SJSA1 (cell line): Measurements from ENCODE around the gene CCDC154. TPM values are rescaled to one million over a fixed set of nuclear protein-coding genes. Genes with fewer than 3 reads are reported as not detected.

ENCODE experiments used
- DNase-seq, 2 experiments: peaks; one replicate each; pipeline ENCODE4 v3.0.0-alpha.2; 2015 to 2020; ENCODE audit warnings: low spot score in 2 of 2, low read depth in 1 of 2
- H3K27ac ChIP-seq: fragments of 250-450 bp; sonication (Bioruptor Pico); 2 replicates; pipeline ENCODE4 v1.5.1; 2020; ENCODE audit warnings: mild to moderate bottlenecking, moderate library complexity
- H3K27me3 ChIP-seq: fragments of 250-450 bp; sonication (Bioruptor Pico); replicated peaks from 2 replicates; pipeline ENCODE4 v1.5.1; 2020; ENCODE audit warnings: mild to moderate bottlenecking, moderate library complexity
- H3K36me3 ChIP-seq: fragments of 250-450 bp; sonication (Bioruptor Pico); 2 replicates; pipeline ENCODE4 v1.5.1; 2020; ENCODE audit warnings: mild to moderate bottlenecking
- H3K4me1 ChIP-seq: fragments of 250-450 bp; sonication (Bioruptor Pico); replicated peaks from 2 replicates; pipeline ENCODE4 v1.6.1; 2021; ENCODE audit warnings: mild to moderate bottlenecking
- H3K4me3 ChIP-seq: fragments of 250-450 bp; sonication (Bioruptor Pico); 2 replicates; pipeline ENCODE4 v1.5.1; 2020; ENCODE audit warnings: mild to moderate bottlenecking
- H3K9me3 ChIP-seq: fragments of 250-450 bp; sonication (Bioruptor Pico); replicated peaks from 2 replicates; pipeline ENCODE4 v1.5.1; 2020; ENCODE audit warnings: mild to moderate bottlenecking
- total RNA-seq: library from RNA; depleted of rRNA; stranded (reverse); fragments of >200 nt; shearing (Covaris generic); gene quantifications from 2 replicates; pipeline ENCODE4 v1.2.3, GENCODE V29; 2014

The CCDC154 gene
- total RNA-seq, 1 experiment from 2014 or later = not detected

GRCh38 chr16:1468426-1468810 lies 24.1 kb upstream of the CCDC154 start:
- no peaks in the 10 kb centered on the region for H3K9me3 ChIP-seq
- no peak overlapping the region for H3K27ac ChIP-seq
- no peak for DNase-seq
- no peaks in the 10 kb centered on the region for H3K4me1 ChIP-seq
- no peak overlapping the region for H3K4me3 ChIP-seq
- no peaks in the 10 kb centered on the region for H3K27me3 ChIP-seq
- no peaks in the 10 kb centered on the region for H3K36me3 ChIP-seq

- DNase-seq = no peak
- Histone ChIP-seq H3K36me3 (no peaks in the 10 kb centered on the region), H3K27me3 (no peaks in the 10 kb centered on the region), H3K27ac (no peak overlapping the region), H3K9me3 (no peaks in the 10 kb centered on the region), H3K4me1 (no peaks in the 10 kb centered on the region), H3K4me3 (no peak overlapping the region)
Measured at GRCh38 chr16:1466968-1467521, 22.7 kb upstream of the CCDC154 start.

DNA sequence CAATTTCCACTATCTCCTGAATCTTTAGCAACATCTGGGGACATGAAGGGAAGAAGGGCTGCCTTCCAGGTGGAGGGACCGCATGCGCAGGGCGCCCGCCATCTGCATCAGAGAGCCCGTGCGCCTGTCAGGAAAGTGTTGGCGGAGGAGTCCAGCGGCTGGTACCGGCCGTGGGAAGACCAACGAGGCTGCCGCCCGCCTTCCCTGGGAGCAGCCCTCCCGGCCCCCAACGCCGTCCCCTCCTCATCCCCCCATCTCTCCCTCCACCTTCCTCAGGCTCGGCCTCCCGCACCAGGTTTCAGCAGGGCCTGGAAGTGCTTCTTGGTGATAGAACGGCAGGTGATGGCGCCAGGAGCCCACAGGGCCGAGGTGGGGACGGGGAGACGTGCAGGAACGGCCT lies 21.7 kb upstream of the CCDC154 start:
- Histone ChIP-seq H3K9me3 (no peaks in the 10 kb centered on the region), H3K4me1 (no peaks in the 10 kb centered on the region), H3K4me3 (no peak overlapping the region), H3K27me3 (no peaks in the 10 kb centered on the region), H3K36me3 (peaks cover 2% of the 10 kb centered on the region; the same call in 1 of the 2 replicates), H3K27ac (no peak overlapping the region)
- no peak for DNase-seq

GRCh38 chr16:1465567-1465915 lies 21.2 kb upstream of the CCDC154 start:
- Histone ChIP-seq H3K9me3 (no peaks in the 10 kb centered on the region), H3K27ac (no peak overlapping the region), H3K4me1 (no peaks in the 10 kb centered on the region), H3K27me3 (no peaks in the 10 kb centered on the region), H3K4me3 (no peak overlapping the region), H3K36me3 (peaks cover 7% of the 10 kb centered on the region; the same call in 1 of the 2 replicates)
- no peak for DNase-seq

GRCh38 chr16:1464894-1465566 lies 20.7 kb upstream of the CCDC154 start:
- Histone ChIP-seq H3K36me3 (peaks cover 11% of the 10 kb centered on the region; the same call in 1 of the 2 replicates), H3K9me3 (no peaks in the 10 kb centered on the region), H3K4me1 (no peaks in the 10 kb centered on the region), H3K4me3 (no peak overlapping the region), H3K27ac (no peak overlapping the region), H3K27me3 (no peaks in the 10 kb centered on the region)
- DNase-seq = no peak

- Histone ChIP-seq H3K36me3 (peaks cover 11% of the 10 kb centered on the region; the same call in 1 of the 2 replicates), H3K4me3 (no peak overlapping the region), H3K9me3 (no peaks in the 10 kb centered on the region), H3K4me1 (no peaks in the 10 kb centered on the region), H3K27ac (no peak overlapping the region), H3K27me3 (no peaks in the 10 kb centered on the region)
- DNase-seq = no peak
Measured at GRCh38 chr16:1464196-1464893, 20.0 kb upstream of the CCDC154 start.

GRCh38 chr16:1461146-1461545 lies 16.8 kb upstream of the CCDC154 start:
- H3K36me3 ChIP-seq = peaks cover 14% of the 10 kb centered on the region; the same call in 1 of the 2 replicates
- H3K27ac ChIP-seq = no peak overlapping the region
- no peaks in the 10 kb centered on the region for H3K9me3 ChIP-seq
- H3K4me3 ChIP-seq = no peak overlapping the region
- no peaks in the 10 kb centered on the region for H3K27me3 ChIP-seq
- no peak for DNase-seq
- H3K4me1 ChIP-seq = no peaks in the 10 kb centered on the region

DNA sequence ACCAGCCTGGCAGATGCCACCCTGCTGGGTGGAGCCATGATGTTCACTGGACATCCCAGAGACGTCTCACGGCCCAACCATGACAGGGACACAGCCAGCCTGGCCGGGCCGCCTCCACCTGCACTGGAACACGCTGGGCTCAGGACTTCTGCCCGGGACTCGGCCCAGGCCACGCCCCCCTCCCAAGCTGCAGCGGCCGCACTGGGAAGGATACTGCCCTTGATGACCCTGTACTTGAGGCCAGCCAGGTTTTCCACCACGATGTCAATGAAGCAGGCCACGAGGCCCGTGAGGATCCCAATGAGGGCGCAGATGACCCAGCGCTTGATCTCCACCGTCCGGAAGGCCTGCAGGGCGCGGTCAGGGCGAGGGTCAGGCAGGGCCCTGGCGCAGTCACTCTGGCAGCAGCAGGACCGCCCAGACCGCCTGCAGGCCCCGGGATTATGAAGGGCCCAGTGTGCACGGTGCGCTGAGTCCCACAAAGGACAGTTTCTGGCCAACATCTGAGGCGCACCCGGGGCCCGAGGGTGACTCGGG lies 16.3 kb upstream of the CCDC154 start:
- H3K4me1 ChIP-seq = no peaks in the 10 kb centered on the region
- peaks cover 16% of the 10 kb centered on the region for H3K36me3 ChIP-seq
- no peaks in the 10 kb centered on the region for H3K27me3 ChIP-seq
- no peak overlapping the region for H3K27ac ChIP-seq
- no peak overlapping the region for H3K4me3 ChIP-seq
- no peak for DNase-seq
- no peaks in the 10 kb centered on the region for H3K9me3 ChIP-seq

- Histone ChIP-seq H3K36me3 (peaks cover 17% of the 10 kb centered on the region), H3K27ac (no peak overlapping the region), H3K4me1 (no peaks in the 10 kb centered on the region), H3K27me3 (no peaks in the 10 kb centered on the region), H3K4me3 (no peak overlapping the region), H3K9me3 (no peaks in the 10 kb centered on the region)
- no peak for DNase-seq
Measured at GRCh38 chr16:1459967-1460366, 15.6 kb upstream of the CCDC154 start.

- no peaks in the 10 kb centered on the region for H3K4me1 ChIP-seq
- no peak overlapping the region for H3K27ac ChIP-seq
- peaks cover 17% of the 10 kb centered on the region for H3K36me3 ChIP-seq
- no peak for DNase-seq
- no peaks in the 10 kb centered on the region for H3K27me3 ChIP-seq
- H3K4me3 ChIP-seq = no peak overlapping the region
- no peaks in the 10 kb centered on the region for H3K9me3 ChIP-seq
Measured at GRCh38 chr16:1458977-1459341, 14.6 kb upstream of the CCDC154 start.

DNA sequence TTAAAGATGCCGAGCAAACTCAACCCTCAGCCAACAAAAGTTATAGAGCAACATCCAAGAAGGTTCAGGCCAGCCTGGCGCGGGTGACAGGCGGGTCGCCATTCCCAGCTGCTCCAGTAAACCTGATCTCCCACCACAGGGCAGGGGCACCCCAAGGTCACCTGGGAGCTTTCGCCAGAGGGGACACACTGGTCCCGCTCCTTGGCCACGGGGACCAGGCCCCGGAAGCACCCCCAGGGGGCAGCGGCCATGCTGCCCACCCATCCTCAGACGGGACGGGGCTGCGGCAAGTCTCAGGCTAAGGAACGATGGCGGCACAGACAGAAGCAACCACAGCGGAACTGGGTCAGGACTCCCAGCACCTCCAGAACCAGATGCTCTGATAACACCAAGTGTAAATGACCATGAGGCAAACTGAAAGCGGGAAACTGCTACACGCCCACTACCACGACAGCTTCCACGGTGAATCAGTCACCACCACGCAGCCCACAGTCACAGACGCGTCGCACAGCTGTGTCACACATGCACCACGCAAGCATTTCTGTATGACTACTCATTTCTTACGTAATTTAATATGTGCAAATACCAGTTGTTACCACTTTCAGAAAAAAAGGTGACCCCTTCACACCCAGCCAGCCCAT lies 14.1 kb upstream of the CCDC154 start:
- Histone ChIP-seq H3K27ac (no peak overlapping the region), H3K27me3 (no peaks in the 10 kb centered on the region), H3K9me3 (no peaks in the 10 kb centered on the region), H3K4me1 (no peaks in the 10 kb centered on the region), H3K4me3 (no peak overlapping the region), H3K36me3 (peaks cover 19% of the 10 kb centered on the region)
- DNase-seq = no peak

DNA sequence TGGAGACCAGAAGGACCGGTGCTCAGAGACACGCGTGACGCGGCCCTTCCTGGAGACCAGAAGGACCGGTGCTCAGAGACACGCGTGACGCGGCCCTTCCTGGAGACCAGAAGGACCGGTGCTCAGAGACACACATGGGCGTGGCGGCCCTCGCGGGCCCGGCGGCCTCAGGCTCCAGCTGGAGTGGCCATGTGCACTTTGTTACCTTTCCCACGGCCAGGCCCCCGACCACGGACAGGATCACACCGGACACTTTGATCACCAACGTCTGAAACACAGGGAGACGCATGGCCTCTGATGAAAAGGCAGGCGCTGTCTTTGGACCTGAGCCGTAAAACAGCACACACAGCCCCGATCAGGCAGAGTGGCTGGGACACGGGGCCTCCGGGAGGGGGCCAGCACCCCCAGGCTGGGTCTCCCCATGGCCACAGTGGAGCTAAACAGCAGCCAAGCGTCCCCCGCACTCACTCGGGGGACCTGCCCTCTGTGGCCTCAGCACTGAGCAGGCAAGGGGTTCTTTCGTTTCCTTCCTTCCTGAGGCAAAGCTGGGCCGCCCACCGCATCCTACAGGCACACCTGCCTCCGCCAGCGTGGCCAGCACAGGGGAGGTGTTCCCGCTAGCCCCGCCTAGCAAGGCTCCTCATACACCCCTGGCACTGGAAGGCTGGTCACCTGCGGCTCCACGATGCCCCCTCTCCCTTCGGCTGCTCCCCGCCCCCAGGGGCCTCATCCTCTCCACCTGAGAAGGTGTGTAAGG lies 13.3 kb upstream of the CCDC154 start:
- DNase-seq = no peak
- Histone ChIP-seq H3K9me3 (no peaks in the 10 kb centered on the region), H3K27ac (no peak overlapping the region), H3K4me1 (no peaks in the 10 kb centered on the region), H3K4me3 (no peak overlapping the region), H3K36me3 (peaks cover 22% of the 10 kb centered on the region), H3K27me3 (no peaks in the 10 kb centered on the region)

GRCh38 chr16:1456951-1457350 lies 12.6 kb upstream of the CCDC154 start:
- H3K4me1 ChIP-seq = no peaks in the 10 kb centered on the region
- no peak overlapping the region for H3K27ac ChIP-seq
- H3K9me3 ChIP-seq = no peaks in the 10 kb centered on the region
- DNase-seq = no peak
- H3K36me3 ChIP-seq = peaks cover 22% of the 10 kb centered on the region
- no peak overlapping the region for H3K4me3 ChIP-seq
- no peaks in the 10 kb centered on the region for H3K27me3 ChIP-seq
